Stimulated activated naive CD4-positive, alpha-beta T cell (primary cell): ENCODE measurements around the gene KRTAP4-6.
"Not testable (repeated sequence)": the region's sequence is repeated elsewhere in the genome, so short reads cannot be mapped to it uniquely, and the experiment has no call there.

Experiments
- DNase-seq, 6 experiments: peaks; one replicate each; lab custom pipeline; 2025; lab: John Stamatoyannopoulos, UW

The KRTAP4-6 gene

DNA sequence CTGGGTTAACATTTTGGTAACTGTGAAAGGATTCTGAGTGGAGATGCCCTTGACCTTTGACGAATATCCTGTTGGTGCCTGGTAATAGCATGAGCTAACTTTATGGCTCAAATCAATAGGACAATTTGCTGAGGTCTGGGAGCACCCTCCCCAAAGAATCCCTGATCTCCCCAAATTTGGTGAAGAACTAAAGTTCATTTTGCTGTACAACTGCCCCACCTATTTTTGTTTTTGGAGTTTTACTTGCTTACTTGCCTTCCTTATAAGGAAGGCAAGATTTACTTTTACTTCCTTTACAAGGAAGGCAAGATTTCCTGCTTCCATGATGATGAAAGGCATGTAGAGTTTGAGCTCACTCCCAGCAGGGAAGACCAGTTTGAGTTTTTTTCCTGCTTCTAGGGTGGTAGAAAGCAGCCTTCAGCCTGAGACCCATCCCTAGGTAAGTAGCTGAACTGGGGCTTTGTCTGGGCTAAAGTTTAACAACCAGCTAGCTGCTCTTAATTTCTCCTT is 32.3 kb downstream of the KRTAP4-6 start:
- no peak for DNase-seq

DNA sequence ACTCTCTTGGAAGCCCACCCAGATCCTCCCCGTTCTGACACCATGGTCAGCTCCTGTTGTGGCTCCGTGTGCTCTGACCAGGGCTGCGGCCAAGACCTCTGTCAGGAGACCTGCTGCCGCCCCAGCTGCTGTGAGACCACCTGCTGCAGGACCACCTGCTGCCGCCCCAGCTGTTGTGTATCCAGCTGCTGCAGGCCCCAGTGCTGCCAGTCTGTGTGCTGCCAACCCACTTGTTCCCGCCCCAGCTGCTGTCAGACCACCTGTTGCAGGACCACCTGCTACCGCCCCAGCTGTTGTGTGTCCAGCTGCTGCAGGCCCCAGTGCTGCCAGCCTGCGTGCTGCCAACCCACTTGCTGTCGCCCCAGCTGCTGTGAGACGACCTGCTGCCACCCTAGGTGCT is 35.0 kb downstream of the KRTAP4-6 start, which contains the start of gene KRTAP4-9:
Gene KRTAP4-9 (plus strand): TSS at position 43 of the 400 bp plus-strand sequence. CDS start 0 bp downstream, at position 43.
- DNase-seq = not testable (repeated sequence)

DNA sequence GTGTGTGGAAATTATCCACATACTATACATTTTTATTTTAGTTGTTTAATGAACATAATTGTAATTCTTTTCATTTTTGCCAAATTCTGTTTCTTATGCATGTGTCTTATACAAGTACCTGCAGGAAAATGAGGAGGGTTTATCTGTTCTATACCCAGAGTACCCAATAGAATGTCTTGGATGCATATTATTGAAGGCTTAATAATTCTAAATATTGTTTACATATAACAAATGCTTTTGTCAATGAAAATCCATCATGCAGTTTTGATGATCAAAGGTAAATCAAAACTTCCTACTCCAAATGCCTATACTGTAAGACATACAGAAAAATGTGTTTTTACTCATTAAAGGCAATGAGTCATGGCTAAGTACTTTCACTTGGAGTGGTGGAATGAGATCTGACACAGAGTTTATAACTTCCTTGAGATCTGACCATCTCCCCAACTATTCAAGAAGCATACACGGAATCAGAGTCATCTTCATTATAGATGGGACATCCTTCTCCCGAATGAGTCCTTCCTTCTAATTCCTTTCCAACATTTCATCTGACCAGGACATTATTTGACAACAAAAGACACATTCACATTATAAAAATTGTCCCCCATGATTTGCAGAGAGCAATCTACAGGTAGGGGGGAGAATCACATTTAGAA is 35.8 kb downstream of the KRTAP4-6 start:
- not testable (repeated sequence) for DNase-seq

DNA sequence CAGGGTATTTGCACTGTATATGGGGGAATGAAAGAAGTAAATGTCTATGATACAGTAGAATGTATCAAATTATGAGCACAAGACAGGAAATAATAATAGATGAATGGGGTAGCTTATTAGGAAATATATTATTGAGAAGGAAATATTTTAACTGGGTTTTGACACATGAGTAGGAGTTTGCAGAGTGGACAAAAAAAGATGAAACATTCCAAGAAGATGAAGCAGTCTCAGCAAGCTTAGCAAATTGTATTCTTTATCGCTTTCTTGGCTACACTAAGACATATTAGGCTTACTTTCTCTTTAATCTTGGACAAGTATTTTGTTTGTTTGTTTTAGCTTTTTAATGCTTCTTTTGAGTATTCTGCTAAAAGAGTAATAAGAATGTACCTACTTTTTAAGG is 36.4 kb downstream of the KRTAP4-6 start:
- no peak for DNase-seq

DNA sequence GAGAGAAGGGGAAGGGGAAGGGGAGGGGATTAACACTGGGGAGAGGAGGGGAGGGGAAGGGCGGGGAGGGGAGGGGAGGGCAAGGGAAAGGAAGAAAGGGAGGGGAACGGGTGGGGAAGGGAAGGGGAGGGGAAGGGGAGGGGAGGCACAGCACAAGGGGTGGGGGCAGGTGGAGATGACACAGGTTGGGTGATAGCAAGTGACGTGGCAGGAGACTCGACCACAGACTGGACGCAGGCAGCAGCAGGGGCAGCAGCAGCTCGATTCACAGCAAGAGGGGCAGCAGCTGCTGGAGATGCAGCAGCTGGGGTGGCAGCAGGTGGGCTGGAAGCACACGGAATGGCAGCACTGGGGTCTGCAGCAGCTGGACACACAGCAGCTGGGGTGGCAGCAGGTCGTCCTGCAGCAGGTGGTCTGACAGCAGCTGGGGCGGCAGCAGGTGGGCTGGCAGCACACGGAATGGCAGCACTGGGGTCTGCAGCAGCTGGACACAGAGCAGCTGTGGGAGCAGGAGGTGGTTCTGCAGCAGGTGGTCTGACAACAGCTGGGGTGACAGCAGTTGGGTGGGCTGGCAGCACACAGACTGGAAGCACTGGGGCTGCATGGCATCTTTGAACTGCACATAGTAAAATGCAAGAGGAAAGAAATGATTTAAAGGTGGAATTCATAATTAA is 38.6 kb downstream of the KRTAP4-6 start, which contains the start of gene KRTAP4-16:
Gene KRTAP4-16 (minus strand): TSS at position 624 of the 674 bp plus-strand sequence. CDS start 0 bp downstream, at position 624.
- no peak for DNase-seq

DNA sequence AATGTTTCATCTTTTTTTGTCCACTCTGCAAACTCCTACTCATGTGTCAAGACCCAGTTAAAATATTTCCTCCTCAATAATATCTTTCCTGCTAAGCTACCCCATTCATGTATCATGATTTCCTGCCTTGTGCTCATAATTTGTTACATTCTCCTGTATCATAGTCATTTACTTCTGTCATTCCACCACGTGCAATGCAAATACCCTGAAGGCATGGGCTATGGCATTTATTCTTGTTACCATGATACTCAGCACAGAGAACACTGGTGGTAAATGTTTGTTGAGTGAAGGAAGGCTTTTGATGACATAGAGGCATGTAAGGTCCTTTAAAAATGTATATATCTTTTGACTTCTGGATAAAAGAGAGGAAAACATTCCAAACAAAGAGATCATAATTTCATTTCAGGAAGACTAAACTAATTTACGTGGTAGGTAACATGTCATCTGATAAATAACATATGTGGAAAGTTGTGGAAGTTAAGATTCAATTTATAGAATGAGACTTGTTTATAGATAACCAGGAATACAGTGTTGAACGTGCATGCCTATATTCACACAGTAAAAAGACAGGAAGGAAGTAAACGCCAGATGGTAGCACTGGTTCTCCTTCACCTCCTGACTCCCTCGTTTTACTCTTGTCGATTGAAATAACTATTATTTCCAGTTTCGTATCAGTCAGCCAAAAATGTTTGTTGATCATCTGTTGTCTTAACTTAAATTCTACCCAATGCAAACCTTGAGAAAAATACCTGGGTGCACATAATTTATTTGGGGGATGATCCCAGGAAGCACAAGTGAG is 40.5 kb downstream of the KRTAP4-6 start:
- DNase-seq = peak in 1 of 6 experiments; percentile 3

DNA sequence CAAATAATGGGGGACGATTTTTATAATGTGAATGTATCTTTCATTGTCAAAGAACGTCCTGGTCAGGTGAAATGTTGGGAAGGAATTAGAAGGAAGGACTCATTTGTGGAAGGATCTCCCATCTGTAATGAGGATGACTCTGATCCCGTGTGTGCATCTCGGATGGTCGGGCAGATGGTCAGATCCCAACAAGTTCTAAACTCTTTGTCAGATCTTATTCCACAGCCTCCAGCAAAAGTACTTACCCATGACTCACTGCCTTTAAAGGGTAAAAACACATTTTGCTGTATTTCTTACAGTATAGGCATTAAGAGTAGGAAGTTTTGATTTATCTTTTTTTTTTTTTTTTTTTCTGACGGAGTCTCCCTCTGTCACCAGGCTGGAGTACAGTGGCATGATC is 41.9 kb downstream of the KRTAP4-6 start:
- DNase-seq = no peak

DNA sequence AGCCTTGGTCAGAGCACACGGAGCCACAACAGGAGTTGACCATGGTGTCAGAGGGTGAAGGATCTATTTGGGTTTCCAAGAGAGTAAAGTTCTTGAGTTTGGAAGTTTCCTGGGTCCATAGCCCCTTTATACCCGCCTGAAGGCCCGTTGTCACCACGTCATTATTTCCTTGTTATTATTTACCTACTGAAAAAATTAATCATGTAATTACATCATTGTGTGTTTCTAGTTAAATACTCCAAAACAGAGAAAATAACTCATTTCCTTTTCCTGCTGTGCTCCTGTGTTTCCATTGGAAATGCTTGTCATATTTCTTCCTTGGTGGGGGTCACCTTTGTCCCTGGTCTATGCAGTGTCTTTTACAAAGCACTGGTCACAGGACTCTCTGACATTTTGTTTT is 42.3 kb downstream of the KRTAP4-6 start, which contains the start of gene KRTAP4-8:
Gene KRTAP4-8 (minus strand): TSS at position 101 of the 400 bp plus-strand sequence. CDS start 58 bp downstream, at position 43.
- no peak for DNase-seq

DNA sequence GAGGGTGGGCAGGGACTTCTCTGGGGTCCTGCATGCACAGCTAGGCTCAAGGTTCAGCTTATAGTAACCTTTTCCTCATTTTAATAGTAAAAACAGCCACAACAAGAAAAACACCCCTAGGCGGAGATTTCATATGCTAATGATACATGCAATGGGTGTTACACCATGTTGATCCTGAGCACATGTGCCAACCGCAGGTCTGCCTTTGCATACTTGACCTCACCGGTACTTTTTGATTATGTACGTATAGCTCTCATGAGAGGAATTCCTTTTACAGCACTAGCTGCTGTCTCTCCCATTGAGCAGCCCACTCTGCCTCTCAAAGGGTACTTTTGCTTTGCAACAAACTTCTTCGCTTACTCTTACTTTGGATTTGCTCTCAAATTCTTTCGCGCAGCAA is 44.3 kb downstream of the KRTAP4-6 start:
- no peak for DNase-seq
